Keratinocyte (primary cell): ENCODE data around the gene CYP46A1.

Experiments used
- CTCF ChIP-seq, 3 experiments: IDR thresholded peaks in 1 of 3; conservative IDR thresholded peaks in 1 of 3; optimal IDR thresholded peaks in 1 of 3; 2 replicates in 2 of 3; 3 replicates in 1 of 3; pipeline versions ENCODE3 to v1.5.1; 2011; ENCODE audit warnings: low read length in 3 of 3, mild to moderate bottlenecking in 3 of 3, moderate library complexity in 2 of 3, control low read depth in 1 of 3, inconsistent platforms in 1 of 3; ENCODE audit not compliant: insufficient read depth in 2 of 3; ENCODE audit errors: extremely low read depth in 1 of 3
- EZH2 ChIP-seq: IDR thresholded peaks from one replicate; pipeline ENCODE4 v1.6.1; 2012; ENCODE audit warnings: inconsistent platforms, mild to moderate bottlenecking, low read length, moderate library complexity

GRCh38 chr14:99696929-99697328 lies 12.8 kb downstream of the CYP46A1 start:
- no peak for TF ChIP-seq CTCF (optimal IDR thresholded peaks at IDR 0.05 in 1 of 3, IDR thresholded peaks at IDR 0.05 in 1 of 3, conservative IDR thresholded peaks at IDR 0.05 in 1 of 3; ENCODE audit: extremely low read depth in 1 of 3, insufficient read depth in 2 of 3, low read length in 3 of 3)
- no peak for TF ChIP-seq EZH2
